PFSK-1 (cell line): ENCODE measurements around the gene PSAPL1.

Experiments used
- POLR2AphosphoS5 ChIP-seq: IDR thresholded peaks from 2 replicates; pipeline ENCODE4 v1.6.1; 2012; ENCODE audit warnings: low read depth, mild to moderate bottlenecking, control low read depth, low read length, moderate library complexity
- REST ChIP-seq, 2 experiments: IDR thresholded peaks; 2 replicates each; pipeline versions ENCODE4 v1.6.1 to v1.8.0; 2011 to 2012; ENCODE audit warnings: low read depth in 2 of 2, low read length in 2 of 2, control low read depth in 1 of 2, inconsistent platforms in 1 of 2, mild to moderate bottlenecking in 1 of 2, moderate library complexity in 1 of 2; ENCODE audit not compliant: insufficient read depth in 1 of 2
- TAF1 ChIP-seq: IDR thresholded peaks from 2 replicates; pipeline ENCODE4 v1.6.1; 2012; ENCODE audit warnings: low read length, control low read depth, borderline replicate concordance; ENCODE audit not compliant: insufficient read depth

- no peak for TF ChIP-seq POLR2AphosphoS5
- TF ChIP-seq TAF1: no peak
- no peak for TF ChIP-seq REST (IDR thresholded peaks at IDR 0.05; ENCODE audit: insufficient read depth in 1 of 2, low read depth in 2 of 2, low read length in 2 of 2)
These were observed 20.7 kb downstream of the PSAPL1 start for GRCh38 chr4:7414046-7414445.
